ENCODE data around the gene DEGS1. TPM values are rescaled to one million over a fixed set of nuclear protein-coding genes. Genes with fewer than 3 reads are reported as not detected.

Gene DEGS1
- total and polyA plus RNA-seq, 2 experiments from 2014 or later = 45.7 to 67.9 TPM

DNA sequence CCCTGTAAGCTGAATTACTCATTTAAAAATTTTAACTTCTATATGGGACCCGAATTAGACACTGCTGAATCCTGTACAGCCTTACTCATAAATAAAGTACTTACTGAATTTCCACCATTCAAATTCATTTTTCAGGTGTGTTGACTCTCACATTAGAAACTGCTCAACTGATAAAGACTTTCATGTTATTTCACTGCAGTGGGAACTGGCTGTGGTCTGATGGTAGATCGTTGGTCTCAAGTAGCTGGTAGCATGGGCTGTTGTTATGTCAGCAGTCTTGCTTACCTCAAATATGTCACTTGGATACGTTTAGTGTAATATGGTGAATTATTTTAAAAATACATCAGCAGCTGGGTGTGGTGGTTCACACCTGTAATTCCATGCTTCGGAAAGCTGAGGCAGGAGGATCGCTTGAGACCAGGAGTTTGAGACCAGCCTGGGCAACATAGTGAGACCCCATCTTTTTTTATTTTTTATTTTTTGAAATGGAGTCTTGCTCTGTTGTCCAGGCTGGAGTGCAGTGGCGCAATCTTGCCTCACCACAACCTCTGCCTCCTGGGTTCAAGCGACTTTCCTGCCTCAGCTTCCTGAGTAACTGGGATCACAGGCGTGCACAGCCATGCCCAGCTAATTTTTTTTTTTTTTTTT, 10.4 kb downstream of the DEGS1 start:
- DNase-seq (ENCODE audit: low spot score) (no peak), ATAC-seq (no peak)
- peaks cover 29% of the 10 kb centered on the region for H3K36me3 Mint-ChIP-seq (ENCODE audit: low read depth)
- no peaks in the 10 kb centered on the region for H3K9me3 Mint-ChIP-seq
- Histone ChIP-seq H3K36me3 (ENCODE audit: insufficient read depth) (no peaks in the 10 kb centered on the region), H3F3A (replicated peaks; ENCODE audit: low read depth) (0 out of 2 replicates have a peak, but pooled peaks cover 9% of the 10 kb centered on the region), H3K4me2 (no peak overlapping the region), H3K4me3 (no peak overlapping the region), H3K79me2 (replicated peaks; ENCODE audit: insufficient read depth) (peaks cover 38% of the 10 kb centered on the region), H3K27ac (ENCODE audit: low read depth) (no peak overlapping the region), H3K27me3 (ENCODE audit: insufficient read depth) (no peaks in the 10 kb centered on the region), H4K20me1 (replicated peaks; ENCODE audit: insufficient read depth) (0 out of 2 replicates have a peak, but pooled peaks cover 9% of the 10 kb centered on the region), H3K9me2 (ENCODE audit: insufficient read depth) (no peaks in the 10 kb centered on the region), H3K4me1 (ENCODE audit: insufficient read depth) (no peaks in the 10 kb centered on the region), H2AFZ (no peak overlapping the region)
- no peak for TF ChIP-seq ZNF331 (CRISPR knock-in tag; IDR thresholded peaks at IDR 0.05; ENCODE audit: low read depth)
- TF ChIP-seq JUNB (IDR thresholded peaks at IDR 0.05; ENCODE audit: unreplicated experiment) = no peak
- TF ChIP-seq, protein P1, sequence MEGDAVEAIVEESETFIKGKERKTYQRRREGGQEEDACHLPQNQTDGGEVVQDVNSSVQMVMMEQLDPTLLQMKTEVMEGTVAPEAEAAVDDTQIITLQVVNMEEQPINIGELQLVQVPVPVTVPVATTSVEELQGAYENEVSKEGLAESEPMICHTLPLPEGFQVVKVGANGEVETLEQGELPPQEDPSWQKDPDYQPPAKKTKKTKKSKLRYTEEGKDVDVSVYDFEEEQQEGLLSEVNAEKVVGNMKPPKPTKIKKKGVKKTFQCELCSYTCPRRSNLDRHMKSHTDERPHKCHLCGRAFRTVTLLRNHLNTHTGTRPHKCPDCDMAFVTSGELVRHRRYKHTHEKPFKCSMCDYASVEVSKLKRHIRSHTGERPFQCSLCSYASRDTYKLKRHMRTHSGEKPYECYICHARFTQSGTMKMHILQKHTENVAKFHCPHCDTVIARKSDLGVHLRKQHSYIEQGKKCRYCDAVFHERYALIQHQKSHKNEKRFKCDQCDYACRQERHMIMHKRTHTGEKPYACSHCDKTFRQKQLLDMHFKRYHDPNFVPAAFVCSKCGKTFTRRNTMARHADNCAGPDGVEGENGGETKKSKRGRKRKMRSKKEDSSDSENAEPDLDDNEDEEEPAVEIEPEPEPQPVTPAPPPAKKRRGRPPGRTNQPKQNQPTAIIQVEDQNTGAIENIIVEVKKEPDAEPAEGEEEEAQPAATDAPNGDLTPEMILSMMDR (conservative IDR thresholded peaks at IDR 0.05; ENCODE audit: low read depth in 2 of 2) = no peak
- TF ChIP-seq CREB1 (CRISPR knock-in tag; IDR thresholded peaks at IDR 0.05; ENCODE audit: low read depth) = no peak
- no peak for TF ChIP-seq EZH2phosphoT487 (IDR thresholded peaks at IDR 0.05; ENCODE audit: unreplicated experiment)
- TF ChIP-seq, protein P2, sequence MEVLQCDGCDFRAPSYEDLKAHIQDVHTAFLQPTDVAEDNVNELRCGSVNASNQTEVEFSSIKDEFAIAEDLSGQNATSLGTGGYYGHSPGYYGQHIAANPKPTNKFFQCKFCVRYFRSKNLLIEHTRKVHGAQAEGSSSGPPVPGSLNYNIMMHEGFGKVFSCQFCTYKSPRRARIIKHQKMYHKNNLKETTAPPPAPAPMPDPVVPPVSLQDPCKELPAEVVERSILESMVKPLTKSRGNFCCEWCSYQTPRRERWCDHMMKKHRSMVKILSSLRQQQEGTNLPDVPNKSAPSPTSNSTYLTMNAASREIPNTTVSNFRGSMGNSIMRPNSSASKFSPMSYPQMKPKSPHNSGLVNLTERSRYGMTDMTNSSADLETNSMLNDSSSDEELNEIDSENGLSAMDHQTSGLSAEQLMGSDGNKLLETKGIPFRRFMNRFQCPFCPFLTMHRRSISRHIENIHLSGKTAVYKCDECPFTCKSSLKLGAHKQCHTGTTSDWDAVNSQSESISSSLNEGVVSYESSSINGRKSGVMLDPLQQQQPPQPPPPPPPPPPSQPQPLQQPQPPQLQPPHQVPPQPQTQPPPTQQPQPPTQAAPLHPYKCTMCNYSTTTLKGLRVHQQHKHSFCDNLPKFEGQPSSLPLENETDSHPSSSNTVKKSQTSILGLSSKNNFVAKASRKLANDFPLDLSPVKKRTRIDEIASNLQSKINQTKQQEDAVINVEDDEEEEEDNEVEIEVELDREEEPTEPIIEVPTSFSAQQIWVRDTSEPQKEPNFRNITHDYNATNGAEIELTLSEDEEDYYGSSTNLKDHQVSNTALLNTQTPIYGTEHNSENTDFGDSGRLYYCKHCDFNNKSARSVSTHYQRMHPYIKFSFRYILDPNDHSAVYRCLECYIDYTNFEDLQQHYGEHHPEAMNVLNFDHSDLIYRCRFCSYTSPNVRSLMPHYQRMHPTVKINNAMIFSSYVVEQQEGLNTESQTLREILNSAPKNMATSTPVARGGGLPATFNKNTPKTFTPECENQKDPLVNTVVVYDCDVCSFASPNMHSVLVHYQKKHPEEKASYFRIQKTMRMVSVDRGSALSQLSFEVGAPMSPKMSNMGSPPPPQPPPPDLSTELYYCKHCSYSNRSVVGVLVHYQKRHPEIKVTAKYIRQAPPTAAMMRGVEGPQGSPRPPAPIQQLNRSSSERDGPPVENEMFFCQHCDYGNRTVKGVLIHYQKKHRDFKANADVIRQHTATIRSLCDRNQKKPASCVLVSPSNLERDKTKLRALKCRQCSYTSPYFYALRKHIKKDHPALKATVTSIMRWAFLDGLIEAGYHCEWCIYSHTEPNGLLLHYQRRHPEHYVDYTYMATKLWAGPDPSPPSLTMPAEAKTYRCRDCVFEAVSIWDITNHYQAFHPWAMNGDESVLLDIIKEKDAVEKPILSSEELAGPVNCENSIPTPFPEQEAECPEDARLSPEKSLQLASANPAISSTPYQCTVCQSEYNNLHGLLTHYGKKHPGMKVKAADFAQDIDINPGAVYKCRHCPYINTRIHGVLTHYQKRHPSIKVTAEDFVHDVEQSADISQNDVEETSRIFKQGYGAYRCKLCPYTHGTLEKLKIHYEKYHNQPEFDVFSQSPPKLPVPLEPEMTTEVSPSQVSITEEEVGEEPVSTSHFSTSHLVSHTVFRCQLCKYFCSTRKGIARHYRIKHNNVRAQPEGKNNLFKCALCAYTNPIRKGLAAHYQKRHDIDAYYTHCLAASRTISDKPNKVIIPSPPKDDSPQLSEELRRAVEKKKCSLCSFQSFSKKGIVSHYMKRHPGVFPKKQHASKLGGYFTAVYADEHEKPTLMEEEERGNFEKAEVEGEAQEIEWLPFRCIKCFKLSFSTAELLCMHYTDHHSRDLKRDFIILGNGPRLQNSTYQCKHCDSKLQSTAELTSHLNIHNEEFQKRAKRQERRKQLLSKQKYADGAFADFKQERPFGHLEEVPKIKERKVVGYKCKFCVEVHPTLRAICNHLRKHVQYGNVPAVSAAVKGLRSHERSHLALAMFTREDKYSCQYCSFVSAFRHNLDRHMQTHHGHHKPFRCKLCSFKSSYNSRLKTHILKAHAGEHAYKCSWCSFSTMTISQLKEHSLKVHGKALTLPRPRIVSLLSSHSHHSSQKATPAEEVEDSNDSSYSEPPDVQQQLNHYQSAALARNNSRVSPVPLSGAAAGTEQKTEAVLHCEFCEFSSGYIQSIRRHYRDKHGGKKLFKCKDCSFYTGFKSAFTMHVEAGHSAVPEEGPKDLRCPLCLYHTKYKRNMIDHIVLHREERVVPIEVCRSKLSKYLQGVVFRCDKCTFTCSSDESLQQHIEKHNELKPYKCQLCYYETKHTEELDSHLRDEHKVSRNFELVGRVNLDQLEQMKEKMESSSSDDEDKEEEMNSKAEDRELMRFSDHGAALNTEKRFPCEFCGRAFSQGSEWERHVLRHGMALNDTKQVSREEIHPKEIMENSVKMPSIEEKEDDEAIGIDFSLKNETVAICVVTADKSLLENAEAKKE (CRISPR knock-in tag; IDR thresholded peaks at IDR 0.05) = no peak
- TF ChIP-seq EZH2 (IDR thresholded peaks at IDR 0.05; ENCODE audit: low read depth, unreplicated experiment) = no peak
- TF ChIP-seq STAT1 (IDR thresholded peaks at IDR 0.05; ENCODE audit: unreplicated experiment) = no peak
- no peak for TF ChIP-seq NANOG (IDR thresholded peaks at IDR 0.05; ENCODE audit: borderline replicate concordance)
- TF ChIP-seq ZNF114 (CRISPR knock-in tag; IDR thresholded peaks at IDR 0.05) = no peak
- TF ChIP-seq, protein P3, sequence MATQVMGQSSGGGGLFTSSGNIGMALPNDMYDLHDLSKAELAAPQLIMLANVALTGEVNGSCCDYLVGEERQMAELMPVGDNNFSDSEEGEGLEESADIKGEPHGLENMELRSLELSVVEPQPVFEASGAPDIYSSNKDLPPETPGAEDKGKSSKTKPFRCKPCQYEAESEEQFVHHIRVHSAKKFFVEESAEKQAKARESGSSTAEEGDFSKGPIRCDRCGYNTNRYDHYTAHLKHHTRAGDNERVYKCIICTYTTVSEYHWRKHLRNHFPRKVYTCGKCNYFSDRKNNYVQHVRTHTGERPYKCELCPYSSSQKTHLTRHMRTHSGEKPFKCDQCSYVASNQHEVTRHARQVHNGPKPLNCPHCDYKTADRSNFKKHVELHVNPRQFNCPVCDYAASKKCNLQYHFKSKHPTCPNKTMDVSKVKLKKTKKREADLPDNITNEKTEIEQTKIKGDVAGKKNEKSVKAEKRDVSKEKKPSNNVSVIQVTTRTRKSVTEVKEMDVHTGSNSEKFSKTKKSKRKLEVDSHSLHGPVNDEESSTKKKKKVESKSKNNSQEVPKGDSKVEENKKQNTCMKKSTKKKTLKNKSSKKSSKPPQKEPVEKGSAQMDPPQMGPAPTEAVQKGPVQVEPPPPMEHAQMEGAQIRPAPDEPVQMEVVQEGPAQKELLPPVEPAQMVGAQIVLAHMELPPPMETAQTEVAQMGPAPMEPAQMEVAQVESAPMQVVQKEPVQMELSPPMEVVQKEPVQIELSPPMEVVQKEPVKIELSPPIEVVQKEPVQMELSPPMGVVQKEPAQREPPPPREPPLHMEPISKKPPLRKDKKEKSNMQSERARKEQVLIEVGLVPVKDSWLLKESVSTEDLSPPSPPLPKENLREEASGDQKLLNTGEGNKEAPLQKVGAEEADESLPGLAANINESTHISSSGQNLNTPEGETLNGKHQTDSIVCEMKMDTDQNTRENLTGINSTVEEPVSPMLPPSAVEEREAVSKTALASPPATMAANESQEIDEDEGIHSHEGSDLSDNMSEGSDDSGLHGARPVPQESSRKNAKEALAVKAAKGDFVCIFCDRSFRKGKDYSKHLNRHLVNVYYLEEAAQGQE (IDR thresholded peaks at IDR 0.05; ENCODE audit: unreplicated experiment) = no peak
- H3K27ac Mint-ChIP-seq = no peak overlapping the region
- no peak overlapping the region for H3K4me3 Mint-ChIP-seq
- no peaks in the 10 kb centered on the region for H3K27me3 Mint-ChIP-seq (ENCODE audit: insufficient read depth, low read depth, poor library complexity)
- H3K4me1 Mint-ChIP-seq = peaks cover 4% of the 10 kb centered on the region

All from GM23338 (cell line).